Memory B cell (primary cell): Measurements from ENCODE around the gene RHOB.
"Not testable (repeated sequence)": the region's sequence is repeated elsewhere in the genome, so short reads cannot be mapped to it uniquely, and the experiment has no call there.

Experiments used
- ATAC-seq: fragments of 150-1000 bp; cut with Tn5 transposase; 2 replicates; pipeline ENCODE4 v1.10.0; 2021; ENCODE audit warnings: low read depth, mild to moderate bottlenecking, moderate library complexity
- DNase-seq, 2 donors: peaks; one replicate each; pipeline ENCODE4 v3.0.0; 2022; ENCODE audit warnings: low spot score in 2 of 2
- H3K27ac Mint-ChIP-seq: one replicate; pipeline ENCODE4 v1.8.0; 2022; ENCODE audit warnings: mild to moderate bottlenecking, moderate library complexity, mixed read lengths
- H3K27me3 Mint-ChIP-seq: one replicate; pipeline ENCODE4 v1.8.0; 2022; ENCODE audit warnings: mixed read lengths
- H3K36me3 Mint-ChIP-seq: one replicate; pipeline ENCODE4 v1.8.0; 2022; ENCODE audit warnings: mild to moderate bottlenecking, mixed read lengths
- H3K4me1 Mint-ChIP-seq: one replicate; pipeline ENCODE4 v1.8.0; 2022; ENCODE audit warnings: mixed read lengths
- H3K4me3 Mint-ChIP-seq: one replicate; pipeline ENCODE4 v1.8.0; 2022; ENCODE audit warnings: mild to moderate bottlenecking, moderate library complexity, mixed read lengths
- H3K9me3 Mint-ChIP-seq: one replicate; pipeline ENCODE4 v1.8.0; 2022; ENCODE audit warnings: mixed read lengths

Gene RHOB

GRCh38 chr2:20458737-20459484 is 12.0 kb downstream of the RHOB start:
- not testable (repeated sequence) for H3K4me3 Mint-ChIP-seq, H3K36me3 Mint-ChIP-seq, H3K9me3 Mint-ChIP-seq, ATAC-seq, H3K27me3 Mint-ChIP-seq, H3K27ac Mint-ChIP-seq, DNase-seq, H3K4me1 Mint-ChIP-seq

DNA sequence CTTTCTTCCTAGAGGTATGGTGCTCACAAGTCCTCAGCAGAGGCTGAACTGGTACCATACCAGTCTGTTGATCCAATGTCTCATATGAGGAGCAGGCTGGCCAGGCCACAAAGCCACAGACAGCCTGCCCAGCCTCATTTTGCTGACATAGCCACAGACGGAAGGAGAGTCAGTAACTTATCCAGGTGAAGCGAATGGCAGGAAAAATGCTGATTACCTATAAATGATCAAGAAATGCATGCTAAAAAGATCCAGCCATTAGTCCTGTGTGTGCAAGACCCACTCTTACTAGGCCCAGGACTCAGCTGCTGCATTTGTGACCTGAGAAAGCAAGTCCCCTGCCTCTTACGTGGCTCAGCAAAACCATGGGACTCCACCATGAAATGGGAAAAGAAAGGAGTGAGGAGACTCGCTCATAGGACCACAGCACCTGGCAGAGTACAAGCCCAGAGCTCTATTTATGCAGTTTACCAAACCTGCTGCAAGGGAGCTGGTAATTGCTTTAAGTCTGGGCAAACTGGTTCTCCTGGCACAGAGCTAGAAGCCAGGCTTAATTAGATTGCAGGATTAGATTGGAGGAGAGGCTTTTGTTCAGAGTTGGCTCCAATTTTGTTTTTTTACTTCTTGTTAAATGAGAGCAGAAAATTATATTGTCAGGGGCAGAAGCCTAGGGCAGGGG is 19.0 kb downstream of the RHOB start:
- no peak for ATAC-seq
- no peaks in the 10 kb centered on the region for H3K27me3 Mint-ChIP-seq
- H3K27ac Mint-ChIP-seq, result no peak overlapping the region
- DNase-seq, result no peak
- H3K36me3 Mint-ChIP-seq, result no peaks in the 10 kb centered on the region
- H3K4me3 Mint-ChIP-seq, result no peak overlapping the region
- no peaks in the 10 kb centered on the region for H3K4me1 Mint-ChIP-seq
- H3K9me3 Mint-ChIP-seq, result no peaks in the 10 kb centered on the region

GRCh38 chr2:20467789-20468548 is 21.1 kb downstream of the RHOB start:
- no peaks in the 10 kb centered on the region for H3K36me3 Mint-ChIP-seq
- no peak overlapping the region for H3K4me3 Mint-ChIP-seq
- H3K4me1 Mint-ChIP-seq, result no peaks in the 10 kb centered on the region
- no peaks in the 10 kb centered on the region for H3K27me3 Mint-ChIP-seq
- DNase-seq, result no peak
- no peak overlapping the region for H3K27ac Mint-ChIP-seq
- no peaks in the 10 kb centered on the region for H3K9me3 Mint-ChIP-seq
- no peak for ATAC-seq

GRCh38 chr2:20468549-20469500 is 22.0 kb downstream of the RHOB start:
- no peaks in the 10 kb centered on the region for H3K36me3 Mint-ChIP-seq
- H3K27me3 Mint-ChIP-seq, result no peaks in the 10 kb centered on the region
- ATAC-seq, result no peak
- DNase-seq, result no peak
- no peaks in the 10 kb centered on the region for H3K9me3 Mint-ChIP-seq
- H3K27ac Mint-ChIP-seq, result no peak overlapping the region
- no peak overlapping the region for H3K4me3 Mint-ChIP-seq
- H3K4me1 Mint-ChIP-seq, result no peaks in the 10 kb centered on the region

DNA sequence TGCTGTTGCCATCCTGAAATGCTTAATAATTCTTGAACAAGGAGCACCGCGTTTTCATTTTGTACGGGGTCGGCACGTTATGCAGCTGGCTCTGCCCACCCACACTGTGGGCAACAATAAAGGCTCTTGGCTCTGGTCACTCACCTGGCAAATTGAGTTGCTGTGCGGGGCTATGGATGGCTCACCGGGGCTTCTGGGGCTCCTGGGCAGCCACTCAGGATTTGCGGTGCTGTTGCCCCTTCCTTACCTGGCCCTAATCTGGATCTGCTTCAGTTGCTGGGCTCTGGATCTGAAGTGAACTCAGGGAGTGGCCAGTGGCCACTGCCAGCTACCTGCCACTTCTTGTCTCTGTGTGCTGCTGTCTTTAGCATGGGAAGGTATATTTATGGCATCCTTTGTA is 22.7 kb downstream of the RHOB start:
- Mint-ChIP-seq H3K27ac (no peak overlapping the region), H3K4me1 (peaks cover 3% of the 10 kb centered on the region), H3K4me3 (no peak overlapping the region), H3K36me3 (no peaks in the 10 kb centered on the region), H3K9me3 (no peaks in the 10 kb centered on the region), H3K27me3 (peaks cover 3% of the 10 kb centered on the region)
- no peak for DNase-seq
- ATAC-seq, result no peak

DNA sequence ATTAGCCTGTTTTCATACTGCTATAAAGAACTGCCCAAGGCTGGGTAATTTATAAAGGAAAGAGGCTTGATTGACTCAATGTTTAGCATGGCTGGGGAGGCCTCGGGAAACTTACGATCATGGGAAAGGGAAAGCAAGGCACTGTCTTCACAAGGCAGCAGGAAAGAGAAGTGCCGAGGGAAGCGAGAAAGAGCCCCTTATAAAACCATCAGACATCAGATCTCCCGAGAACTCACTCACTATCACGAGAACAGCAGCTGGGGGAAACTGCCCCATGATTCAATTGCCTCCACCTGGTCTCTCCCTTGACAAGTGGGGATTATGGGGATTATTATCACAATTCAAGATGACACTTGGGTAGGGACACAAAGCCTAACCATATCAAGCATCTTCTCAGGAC is 23.3 kb downstream of the RHOB start:
- H3K9me3 Mint-ChIP-seq, result no peaks in the 10 kb centered on the region
- no peaks in the 10 kb centered on the region for H3K36me3 Mint-ChIP-seq
- H3K4me1 Mint-ChIP-seq, result peaks cover 4% of the 10 kb centered on the region
- H3K27me3 Mint-ChIP-seq, result peaks cover 5% of the 10 kb centered on the region
- no peak overlapping the region for H3K27ac Mint-ChIP-seq
- ATAC-seq (no peak), DNase-seq (no peak)
- no peak overlapping the region for H3K4me3 Mint-ChIP-seq

- Mint-ChIP-seq H3K27ac (no peak overlapping the region), H3K4me3 (no peak overlapping the region), H3K36me3 (no peaks in the 10 kb centered on the region), H3K4me1 (peaks cover 4% of the 10 kb centered on the region), H3K9me3 (no peaks in the 10 kb centered on the region), H3K27me3 (peaks cover 9% of the 10 kb centered on the region)
- ATAC-seq, result no peak
- DNase-seq, result no peak
Observed at GRCh38 chr2:20471148-20471547, 24.3 kb downstream of the RHOB start.

GRCh38 chr2:20471902-20472559 is 25.2 kb downstream of the RHOB start:
- no peaks in the 10 kb centered on the region for H3K36me3 Mint-ChIP-seq
- DNase-seq, result no peak
- H3K27ac Mint-ChIP-seq, result no peak overlapping the region
- peaks cover 4% of the 10 kb centered on the region for H3K4me1 Mint-ChIP-seq
- ATAC-seq, result no peak
- no peak overlapping the region for H3K4me3 Mint-ChIP-seq
- H3K27me3 Mint-ChIP-seq, result peaks cover 9% of the 10 kb centered on the region
- H3K9me3 Mint-ChIP-seq, result no peaks in the 10 kb centered on the region

DNA sequence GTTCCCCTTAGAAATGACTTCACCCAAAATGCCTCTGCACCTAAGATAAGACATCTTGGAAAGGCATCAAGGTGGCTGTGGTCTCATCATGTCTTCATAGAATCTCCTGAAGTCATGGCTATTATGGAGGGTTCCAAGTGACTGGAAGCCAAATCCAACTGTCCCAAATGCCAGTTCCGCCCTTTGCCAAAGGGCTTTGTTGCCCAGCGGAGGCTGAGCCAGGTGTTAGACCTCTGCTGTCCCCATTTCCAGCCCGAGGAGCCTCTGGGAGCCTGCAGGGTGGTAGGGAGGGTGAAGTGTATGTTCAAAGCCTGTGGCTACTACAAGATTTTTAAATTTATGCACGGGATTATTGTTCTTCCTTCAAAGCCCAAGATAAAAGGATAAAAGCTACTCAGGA is 25.7 kb downstream of the RHOB start:
- peaks cover 9% of the 10 kb centered on the region for H3K27me3 Mint-ChIP-seq
- ATAC-seq, result no peak

GRCh38 chr2:20473128-20473527 is 26.3 kb downstream of the RHOB start:
- no peak overlapping the region for H3K4me3 Mint-ChIP-seq
- H3K9me3 Mint-ChIP-seq, result no peaks in the 10 kb centered on the region
- H3K36me3 Mint-ChIP-seq, result no peaks in the 10 kb centered on the region
- ATAC-seq (no peak), DNase-seq (no peak)
- peaks cover 9% of the 10 kb centered on the region for H3K27me3 Mint-ChIP-seq
- H3K4me1 Mint-ChIP-seq, result peaks cover 4% of the 10 kb centered on the region
- H3K27ac Mint-ChIP-seq, result no peak overlapping the region

More for the DNA sequence above, 25.7 kb downstream of the RHOB start:
- H3K4me3 Mint-ChIP-seq, result no peak overlapping the region
- H3K27ac Mint-ChIP-seq, result no peak overlapping the region
- H3K9me3 Mint-ChIP-seq, result no peaks in the 10 kb centered on the region
- DNase-seq, result no peak
- no peaks in the 10 kb centered on the region for H3K36me3 Mint-ChIP-seq
- peaks cover 4% of the 10 kb centered on the region for H3K4me1 Mint-ChIP-seq

- no peak for DNase-seq
- H3K4me1 Mint-ChIP-seq, result peaks cover 4% of the 10 kb centered on the region
- no peaks in the 10 kb centered on the region for H3K36me3 Mint-ChIP-seq
- no peak overlapping the region for H3K4me3 Mint-ChIP-seq
- ATAC-seq, result no peak
- peaks cover 13% of the 10 kb centered on the region for H3K27me3 Mint-ChIP-seq
- no peaks in the 10 kb centered on the region for H3K9me3 Mint-ChIP-seq
- H3K27ac Mint-ChIP-seq, result no peak overlapping the region
Observed at GRCh38 chr2:20474757-20475566, 28.1 kb downstream of the RHOB start.

DNA sequence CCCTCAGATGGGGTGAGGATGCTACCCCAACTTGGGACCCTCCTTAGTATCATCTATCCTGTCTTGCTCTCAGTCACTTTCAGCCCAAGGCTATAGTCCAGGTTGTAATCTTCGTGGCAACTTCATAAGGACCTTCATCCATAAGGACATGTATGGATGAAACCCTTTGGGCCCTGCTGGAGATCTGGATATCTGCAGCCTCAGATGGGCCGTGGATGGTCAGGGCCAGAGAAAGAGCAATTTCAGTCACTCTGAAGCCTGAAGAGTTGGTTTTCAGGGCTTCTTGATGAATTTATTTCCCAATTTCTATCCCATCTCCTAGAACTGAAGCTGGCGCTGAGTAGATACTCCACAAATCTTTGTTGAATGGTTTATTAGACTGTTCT is 28.7 kb downstream of the RHOB start:
- peaks cover 4% of the 10 kb centered on the region for H3K4me1 Mint-ChIP-seq
- H3K27ac Mint-ChIP-seq, result no peak overlapping the region
- no peak for ATAC-seq
- no peak for DNase-seq
- H3K4me3 Mint-ChIP-seq, result no peak overlapping the region
- no peaks in the 10 kb centered on the region for H3K9me3 Mint-ChIP-seq
- H3K27me3 Mint-ChIP-seq, result peaks cover 13% of the 10 kb centered on the region
- H3K36me3 Mint-ChIP-seq, result no peaks in the 10 kb centered on the region
